H1 (cell line): ENCODE measurements around the gene GRM1. TPM values are rescaled to one million over a fixed set of nuclear protein-coding genes. Genes with fewer than 3 reads are reported as not detected.

ENCODE experiments used
- CTCF ChIA-PET: fragments of 300-600 bp; sonication (Branson Sonifier 250); formaldehyde crosslinking; loops from one replicate; lab custom pipeline; 2021; ENCODE audit not compliant: partially characterized antibody; lab: Charles Lee
- POLR2A ChIA-PET: fragments of 300-600 bp; sonication (Branson Sonifier 250); formaldehyde crosslinking; loops from one replicate; lab custom pipeline; 2021; ENCODE audit warnings: inconsistent platforms; ENCODE audit not compliant: partially characterized antibody; lab: Charles Lee
- DNase-seq, 2 experiments: peaks; one replicate each; pipeline versions ENCODE4 v3.0.0 to v3.0.0-alpha.2; 2010 to 2022; ENCODE audit warnings: low spot score in 2 of 2, low read depth in 1 of 2, mixed read lengths in 1 of 2
- FAIRE-seq: peaks from 2 replicates; lab custom pipeline; 2011; peaks lifted over from hg19 to GRCh38; lab: Jason Lieb, UNC
- H2AFZ ChIP-seq: 2 replicates; pipeline ENCODE4 v1.8.1; 2012; ENCODE audit warnings: low read length, inconsistent platforms
- H2AK5ac ChIP-seq: 2 replicates; pipeline ENCODE4 v1.6.1; 2013; ENCODE audit warnings: low read depth, low read length
- H2BK120ac ChIP-seq: replicated peaks from 2 replicates; pipeline ENCODE3; 2013; ENCODE audit warnings: low read depth, low read length, inconsistent platforms
- H2BK12ac ChIP-seq: 2 replicates; pipeline ENCODE4 v1.6.1; 2013; ENCODE audit warnings: low read depth, low read length
- H2BK15ac ChIP-seq: 2 replicates; pipeline ENCODE4 v1.6.1; 2013; ENCODE audit warnings: low read length
- H2BK20ac ChIP-seq: 2 replicates; pipeline ENCODE4 v1.6.1; 2013; ENCODE audit warnings: low read length
- H2BK5ac ChIP-seq: 2 replicates; pipeline ENCODE4 v1.6.1; 2013; ENCODE audit warnings: low read depth, low read length
- H3K14ac ChIP-seq: 2 replicates; pipeline ENCODE4 v1.6.1; 2013; ENCODE audit warnings: inconsistent platforms; ENCODE audit not compliant: insufficient read length
- H3K18ac ChIP-seq: 2 replicates; pipeline ENCODE4 v1.6.1; 2013; ENCODE audit warnings: low read length; ENCODE audit errors: extremely low read depth
- H3K23ac ChIP-seq: 2 replicates; pipeline ENCODE4 v1.6.1; 2013; ENCODE audit warnings: inconsistent platforms; ENCODE audit not compliant: insufficient read length
- H3K23me2 ChIP-seq: 2 replicates; pipeline ENCODE4 v1.6.1; 2013; ENCODE audit warnings: low read depth, low read length
- H3K27ac ChIP-seq: 2 replicates; pipeline ENCODE4 v1.6.1; 2011; ENCODE audit warnings: low read depth, low read length, inconsistent platforms
- H3K27me3 ChIP-seq, 4 experiments: replicated peaks in 1 of 4; 1 replicate in 1 of 4; 2 replicates in 3 of 4; pipeline versions ENCODE4 v1.6.1 to v1.8.1; 2011 to 2013; ENCODE audit warnings: low read length in 3 of 4, mild to moderate bottlenecking in 3 of 4, inconsistent platforms in 2 of 4, mixed read lengths in 2 of 4, moderate library complexity in 1 of 4; ENCODE audit not compliant: control insufficient read depth in 3 of 4, insufficient read depth in 3 of 4; ENCODE audit errors: extremely low read depth in 1 of 4
- H3K36me3 ChIP-seq, 4 experiments: 2 replicates each; pipeline versions ENCODE4 v1.6.1 to v1.8.1; 2011 to 2013; ENCODE audit warnings: mild to moderate bottlenecking in 4 of 4, low read length in 3 of 4, moderate library complexity in 2 of 4, control low read depth in 1 of 4, inconsistent platforms in 1 of 4; ENCODE audit not compliant: insufficient read depth in 4 of 4, control insufficient read depth in 2 of 4
- H3K4ac ChIP-seq: replicated peaks from 2 replicates; pipeline ENCODE3; 2013; ENCODE audit warnings: low read length, low read depth, mixed read lengths, inconsistent platforms; ENCODE audit not compliant: insufficient read length
- H3K4me1 ChIP-seq, 4 experiments: replicated peaks in 1 of 4; 1 replicate in 1 of 4; 2 replicates in 3 of 4; pipeline versions ENCODE4 v1.6.1 to v1.8.1; 2011 to 2013; ENCODE audit warnings: low read length in 3 of 4, inconsistent platforms in 2 of 4, mixed read lengths in 1 of 4; ENCODE audit not compliant: insufficient read depth in 4 of 4, control insufficient read depth in 3 of 4
- H3K4me2 ChIP-seq, 2 experiments: 2 replicates each; pipeline versions ENCODE4 v1.6.1 to v1.8.1; 2011 to 2013; ENCODE audit warnings: low read depth in 2 of 2, low read length in 2 of 2, control low read depth in 1 of 2, inconsistent platforms in 1 of 2, mild to moderate bottlenecking in 1 of 2; ENCODE audit not compliant: insufficient read depth in 1 of 2
- H3K4me3 ChIP-seq, 4 experiments: fragments of 200-600, 300-600 bp in 1 of 4; sonication (generic), shearing (Covaris generic), sonication (Bioruptor Twin) in 1 of 4; 2 replicates each; pipeline versions ENCODE4 v1.5.1 to v1.8.1; 2011 to 2016; ENCODE audit warnings: low read length in 4 of 4, low read depth in 3 of 4, control low read depth in 2 of 4, inconsistent platforms in 2 of 4, mild to moderate bottlenecking in 2 of 4, mixed read lengths in 1 of 4, moderate library complexity in 1 of 4; ENCODE audit not compliant: insufficient read depth in 2 of 4; ENCODE audit errors: extremely low read depth in 1 of 4
- H3K56ac ChIP-seq: replicated peaks from 2 replicates; pipeline ENCODE3; 2013; ENCODE audit warnings: low read depth, mild to moderate bottlenecking, mixed read lengths, low read length, inconsistent platforms; ENCODE audit not compliant: insufficient read length
- H3K79me1 ChIP-seq: 2 replicates; pipeline ENCODE4 v1.6.1; 2013; ENCODE audit warnings: low read depth, low read length, control low read depth
- H3K79me2 ChIP-seq, 2 experiments: 2 replicates each; pipeline versions ENCODE4 v1.6.1 to v1.8.1; 2012 to 2013; ENCODE audit warnings: low read length in 2 of 2, mild to moderate bottlenecking in 2 of 2, inconsistent platforms in 1 of 2; ENCODE audit not compliant: insufficient read depth in 2 of 2, control insufficient read depth in 1 of 2
- H3K9ac ChIP-seq, 4 experiments: replicated peaks in 1 of 4; 1 replicate in 1 of 4; 2 replicates in 3 of 4; pipeline versions ENCODE4 v1.6.1 to v1.8.1; 2011 to 2013; ENCODE audit warnings: low read depth in 3 of 4, low read length in 3 of 4, control low read depth in 2 of 4, mild to moderate bottlenecking in 2 of 4, moderate library complexity in 2 of 4, inconsistent platforms in 1 of 4; ENCODE audit errors: extremely low read depth in 1 of 4
- H3K9me3 ChIP-seq, 2 experiments: 2 replicates each; pipeline versions ENCODE4 v1.6.1 to v1.8.1; 2012 to 2013; ENCODE audit warnings: mild to moderate bottlenecking in 2 of 2, moderate library complexity in 2 of 2, control low read depth in 1 of 2, inconsistent platforms in 1 of 2, low read depth in 1 of 2, low read length in 1 of 2, mixed read lengths in 1 of 2; ENCODE audit not compliant: insufficient read depth in 2 of 2
- H4K20me1 ChIP-seq, 2 experiments: replicated peaks in 1 of 2; 2 replicates each; pipeline versions ENCODE3 to v1.8.1; 2011 to 2013; ENCODE audit warnings: inconsistent platforms in 2 of 2, low read length in 2 of 2, mild to moderate bottlenecking in 1 of 2; ENCODE audit not compliant: insufficient read depth in 2 of 2, control insufficient read depth in 1 of 2
- H4K5ac ChIP-seq: 2 replicates; pipeline ENCODE4 v1.6.1; 2013; ENCODE audit warnings: low read length, low read depth, mixed read lengths, inconsistent platforms; ENCODE audit not compliant: insufficient read length
- H4K8ac ChIP-seq: 2 replicates; pipeline ENCODE4 v1.8.0; 2013; ENCODE audit warnings: mild to moderate bottlenecking, moderate library complexity, low read length, inconsistent platforms; ENCODE audit not compliant: insufficient read depth; ENCODE audit errors: extremely low read depth
- H4K91ac ChIP-seq: replicated peaks from 2 replicates; pipeline ENCODE3; 2013; ENCODE audit warnings: low read length, mixed read lengths, inconsistent platforms; ENCODE audit not compliant: insufficient read length
- ASH2L ChIP-seq: fragments of 200-600, 300-600 bp; sonication (generic); IDR thresholded peaks from one replicate; pipeline ENCODE4 v1.7.1; 2017; ENCODE audit warnings: low read length
- ATF3 ChIP-seq: IDR thresholded peaks from 2 replicates; pipeline ENCODE4 v1.6.1; 2011; ENCODE audit warnings: low read depth, mild to moderate bottlenecking, low read length; ENCODE audit not compliant: insufficient read depth
- CBX8 ChIP-seq: fragments of 300-800, 300-1000 bp; sonication (generic); IDR thresholded peaks from 2 replicates; pipeline ENCODE4 v1.7.1; 2016; ENCODE audit warnings: low read depth, low read length, borderline replicate concordance
- EGR1 ChIP-seq: IDR thresholded peaks from 2 replicates; pipeline ENCODE4 v1.6.1; 2011; ENCODE audit warnings: low read depth, low read length, borderline replicate concordance
- EP300 ChIP-seq, 2 experiments: IDR thresholded peaks; 1 replicate in 1 of 2; 2 replicates in 1 of 2; pipeline ENCODE4 v1.6.1; 2011 to 2012; ENCODE audit warnings: low read depth in 2 of 2, low read length in 2 of 2, mild to moderate bottlenecking in 2 of 2, borderline replicate concordance in 1 of 2, inconsistent platforms in 1 of 2, moderate library complexity in 1 of 2
- KDM4A ChIP-seq: IDR thresholded peaks from one replicate; pipeline ENCODE4 v1.7.1; 2012; ENCODE audit warnings: low read depth, mild to moderate bottlenecking, moderate library complexity, low read length, inconsistent platforms; ENCODE audit not compliant: severe bottlenecking
- KDM5A ChIP-seq: fragments of 200-600 bp; IDR thresholded peaks from 2 replicates; pipeline ENCODE4 v1.7.1; 2012; ENCODE audit warnings: mild to moderate bottlenecking, low read length, inconsistent platforms, mixed read lengths
- POLR2A ChIP-seq, 2 experiments: IDR thresholded peaks; 1 replicate in 1 of 2; 2 replicates in 1 of 2; pipeline ENCODE4 v1.6.1; 2011; ENCODE audit warnings: low read depth in 2 of 2, low read length in 2 of 2, mild to moderate bottlenecking in 2 of 2; ENCODE audit errors: control extremely low read depth in 1 of 2
- RBBP5 ChIP-seq: IDR thresholded peaks from 2 replicates; pipeline ENCODE4 v1.7.1; 2012; ENCODE audit warnings: low read depth, mild to moderate bottlenecking, inconsistent platforms, low read length, moderate library complexity, borderline replicate concordance
- SAP30 ChIP-seq: fragments of 300-600 bp; sonication (generic); IDR thresholded peaks from 2 replicates; pipeline ENCODE4 v1.7.1; 2012; ENCODE audit warnings: low read length, moderate library complexity, mild to moderate bottlenecking, inconsistent platforms; ENCODE audit not compliant: insufficient read depth, insufficient replicate concordance
- WGBS, 2 experiments: shearing (Covaris generic) in 1 of 2; methylation state at CpG; one replicate each; pipeline versions ENCODE4 v1.1.6 to v1.1.7; 2013 to 2015; ENCODE audit warnings: low lambda C conversion rate in 2 of 2, mixed read lengths in 2 of 2, inconsistent platforms in 1 of 2, low coverage in 1 of 2, missing lambda C conversion rate in 1 of 2; ENCODE audit not compliant: insufficient replicate concordance in 2 of 2, insufficient coverage in 1 of 2, insufficient read length in 1 of 2; ENCODE audit errors: extremely low coverage in 1 of 2, missing lambda C conversion rate in 1 of 2; 5-methylcytosine and 5-hydroxymethylcytosine counted together
- polyA plus RNA-seq, 7 experiments: library from polyadenylated mRNA; depleted of rRNA in 3 of 7; stranded (reverse) in 5 of 7; unstranded in 2 of 7; fragments of >200 nt in 5 of 7; fragments of 200-250 nt in 2 of 7; gene quantifications; 1 replicate in 5 of 7; 2 replicates in 1 of 7; 4 replicates in 1 of 7; pipeline versions ENCODE4 v1.2.1 to v1.2.3, GENCODE V29; 2011 to 2013; ENCODE audit warnings: missing spikeins in 2 of 7, mixed read lengths in 2 of 7
- total RNA-seq: library from RNA; stranded (reverse); fragmentation: NEBNext Ultra II Directional; extraction: Animal tissue kit (Norgen Biotek cat#: 25700); gene quantifications from 2 replicates; pipeline ENCODE4 v1.2.1, GENCODE V29; 2021

The GRM1 gene
- total and polyA plus RNA-seq, 2 of the 8 experiments (the other 6 are each of a cell fraction or from before 2014, with no cell fraction given): 0.15 to 1.3 TPM

- Histone ChIP-seq H3K36me3 (no peaks in the 10 kb centered on the region), H3K9ac (no peak overlapping the region), H4K8ac (no peak overlapping the region), H4K5ac (no peak overlapping the region), H4K20me1 (no peaks in the 10 kb centered on the region), H3K4me1 (no peaks in the 10 kb centered on the region), H2BK20ac (no peak overlapping the region), H3K18ac (no peak overlapping the region), H3K79me2 (no peaks in the 10 kb centered on the region), H3K4me3 (no peak overlapping the region), H2BK15ac (no peak overlapping the region), H2AK5ac (no peak overlapping the region), H2BK5ac (no peak overlapping the region), H2BK12ac (no peak overlapping the region), H3K14ac (no peak overlapping the region), H3K27me3 (no peaks in the 10 kb centered on the region), H3K23ac (no peak overlapping the region), H3K79me1 (no peaks in the 10 kb centered on the region), H3K23me2 (no peaks in the 10 kb centered on the region), H2AFZ (no peak overlapping the region), H3K4ac (no peak overlapping the region), H3K56ac (no peak overlapping the region), H4K91ac (no peak overlapping the region), H3K27ac (no peak overlapping the region), H3K9me3 (no peaks in the 10 kb centered on the region), H2BK120ac (no peak overlapping the region), H3K4me2 (no peak overlapping the region)
- ChIA-PET CTCF (no interaction called here), POLR2A (no interaction called here)
- FAIRE-seq (no peak), DNase-seq (no peak)
- WGBS, 2 experiments: 88% methylated on average over 1 of the region's 1 CpG; no CpG with 5 or more reads in 1 of the 2 experiments
- no peak for TF ChIP-seq ATF3
- TF ChIP-seq CBX8: no peak
- TF ChIP-seq KDM5A: no peak
- TF ChIP-seq KDM4A: no peak
- TF ChIP-seq EGR1: no peak
- no peak for TF ChIP-seq EP300 (IDR thresholded peaks at IDR 0.05; ENCODE audit: borderline replicate concordance in 1 of 2, low read depth in 2 of 2, low read length in 2 of 2)
- TF ChIP-seq RBBP5: no peak
- TF ChIP-seq ASH2L: no peak
- TF ChIP-seq SAP30: no peak
- no peak for TF ChIP-seq POLR2A (IDR thresholded peaks at IDR 0.05; ENCODE audit: control extremely low read depth in 1 of 2, low read depth in 2 of 2, low read length in 2 of 2)
These were observed 259.0 kb downstream of the GRM1 start for GRCh38 chr6:146287691-146288369.
